ENCODE measurements around the gene ZNF175.

DNA sequence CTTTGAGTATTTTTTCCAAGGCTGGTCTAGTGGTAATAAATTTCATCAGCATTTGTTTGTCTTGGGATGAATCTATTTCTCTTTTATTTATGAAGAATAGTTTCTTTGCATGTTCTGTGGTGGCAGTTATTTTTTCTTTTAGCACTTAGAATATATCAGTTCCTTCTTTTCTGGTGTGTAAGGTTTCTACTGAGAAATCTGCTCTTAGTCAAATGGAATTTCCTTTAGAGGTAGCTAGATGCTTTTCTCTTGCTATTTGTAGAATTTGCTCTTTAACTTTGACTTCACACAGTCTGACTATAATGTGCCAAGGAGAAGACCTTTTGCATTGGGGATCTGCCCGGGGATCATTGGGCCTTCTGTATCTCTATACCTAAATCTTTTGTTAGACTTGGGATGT is 35.5 kb upstream of the ZNF175 start:
- no peak for TF ChIP-seq POLR2AphosphoS5 (IDR thresholded peaks at IDR 0.05)
- TF ChIP-seq, protein P1, sequence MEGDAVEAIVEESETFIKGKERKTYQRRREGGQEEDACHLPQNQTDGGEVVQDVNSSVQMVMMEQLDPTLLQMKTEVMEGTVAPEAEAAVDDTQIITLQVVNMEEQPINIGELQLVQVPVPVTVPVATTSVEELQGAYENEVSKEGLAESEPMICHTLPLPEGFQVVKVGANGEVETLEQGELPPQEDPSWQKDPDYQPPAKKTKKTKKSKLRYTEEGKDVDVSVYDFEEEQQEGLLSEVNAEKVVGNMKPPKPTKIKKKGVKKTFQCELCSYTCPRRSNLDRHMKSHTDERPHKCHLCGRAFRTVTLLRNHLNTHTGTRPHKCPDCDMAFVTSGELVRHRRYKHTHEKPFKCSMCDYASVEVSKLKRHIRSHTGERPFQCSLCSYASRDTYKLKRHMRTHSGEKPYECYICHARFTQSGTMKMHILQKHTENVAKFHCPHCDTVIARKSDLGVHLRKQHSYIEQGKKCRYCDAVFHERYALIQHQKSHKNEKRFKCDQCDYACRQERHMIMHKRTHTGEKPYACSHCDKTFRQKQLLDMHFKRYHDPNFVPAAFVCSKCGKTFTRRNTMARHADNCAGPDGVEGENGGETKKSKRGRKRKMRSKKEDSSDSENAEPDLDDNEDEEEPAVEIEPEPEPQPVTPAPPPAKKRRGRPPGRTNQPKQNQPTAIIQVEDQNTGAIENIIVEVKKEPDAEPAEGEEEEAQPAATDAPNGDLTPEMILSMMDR (IDR thresholded peaks at IDR 0.05) = no peak
